ENCODE measurements around the gene RREB1. TPM values are rescaled to one million over a fixed set of nuclear protein-coding genes. Genes with fewer than 3 reads are reported as not detected.

Gene RREB1
- total and polyA plus RNA-seq, 7 donors: 6.0 to 31.9 (median 20.7) TPM

DNA sequence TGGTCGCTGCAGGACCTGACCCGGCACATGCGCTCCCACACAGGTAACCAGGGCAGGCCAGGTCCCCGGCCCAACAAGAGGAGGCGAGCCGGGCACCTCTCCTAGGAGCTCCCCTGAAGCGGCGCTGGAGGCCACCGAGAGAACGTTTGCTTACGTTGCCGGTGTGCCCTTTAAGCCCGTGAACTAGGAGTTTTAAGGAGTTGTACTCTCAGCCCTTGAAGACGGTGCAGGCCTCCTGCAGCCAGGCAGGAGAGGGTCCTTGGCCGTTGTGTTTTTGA is 139.4 kb downstream of the RREB1 start:
- no peak for DNase-seq
- Histone ChIP-seq H3K4me3 (no peak overlapping the region), H3K4me1 (peaks cover 0 to 13% (median 0%) of the 10 kb centered on the region in 4 donors), H3K9me3 (no peaks in the 10 kb centered on the region), H3K27ac (no peak overlapping the region), H3K36me3 (peaks cover 16 to 68% (median 53%) of the 10 kb centered on the region in 4 donors), H3K27me3 (no peaks in the 10 kb centered on the region)
- intact Hi-C loops (cut with DNase I): no loop called here
- TF ChIP-seq EP300 (IDR thresholded peaks at IDR 0.05): no peak
- TF ChIP-seq, protein P1, sequence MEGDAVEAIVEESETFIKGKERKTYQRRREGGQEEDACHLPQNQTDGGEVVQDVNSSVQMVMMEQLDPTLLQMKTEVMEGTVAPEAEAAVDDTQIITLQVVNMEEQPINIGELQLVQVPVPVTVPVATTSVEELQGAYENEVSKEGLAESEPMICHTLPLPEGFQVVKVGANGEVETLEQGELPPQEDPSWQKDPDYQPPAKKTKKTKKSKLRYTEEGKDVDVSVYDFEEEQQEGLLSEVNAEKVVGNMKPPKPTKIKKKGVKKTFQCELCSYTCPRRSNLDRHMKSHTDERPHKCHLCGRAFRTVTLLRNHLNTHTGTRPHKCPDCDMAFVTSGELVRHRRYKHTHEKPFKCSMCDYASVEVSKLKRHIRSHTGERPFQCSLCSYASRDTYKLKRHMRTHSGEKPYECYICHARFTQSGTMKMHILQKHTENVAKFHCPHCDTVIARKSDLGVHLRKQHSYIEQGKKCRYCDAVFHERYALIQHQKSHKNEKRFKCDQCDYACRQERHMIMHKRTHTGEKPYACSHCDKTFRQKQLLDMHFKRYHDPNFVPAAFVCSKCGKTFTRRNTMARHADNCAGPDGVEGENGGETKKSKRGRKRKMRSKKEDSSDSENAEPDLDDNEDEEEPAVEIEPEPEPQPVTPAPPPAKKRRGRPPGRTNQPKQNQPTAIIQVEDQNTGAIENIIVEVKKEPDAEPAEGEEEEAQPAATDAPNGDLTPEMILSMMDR (IDR thresholded peaks at IDR 0.05): no peak
- 96 to 97% methylated on average over 15 of the region's 15 CpGs for WGBS, 2 donors

DNA sequence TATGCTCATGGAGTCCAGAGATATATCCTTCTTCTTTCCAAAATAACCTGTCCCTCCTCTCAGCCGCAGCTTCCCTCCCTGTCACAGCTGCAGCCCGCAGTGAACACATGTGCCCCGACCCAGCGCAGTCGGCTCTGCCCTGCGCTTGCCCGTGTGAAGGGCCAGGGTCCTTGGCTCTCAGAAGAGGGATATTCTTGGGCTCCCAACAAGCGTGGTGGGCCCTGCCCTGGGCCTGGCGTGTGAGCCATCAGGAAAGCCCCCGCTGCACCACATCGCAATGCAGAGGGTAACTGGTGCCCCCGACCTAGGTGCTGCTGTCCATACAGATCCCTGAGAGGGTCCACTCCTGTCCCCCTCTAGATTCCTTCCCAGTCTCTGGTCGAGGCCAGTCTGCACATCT is 140.1 kb downstream of the RREB1 start:
- no peaks in the 10 kb centered on the region for H3K27me3 ChIP-seq
- peaks cover 0 to 8% (median 0%) of the 10 kb centered on the region in 4 donors for H3K4me1 ChIP-seq
- H3K9me3 ChIP-seq: no peaks in the 10 kb centered on the region
- intact Hi-C loops (cut with DNase I): no loop called here
- no peak overlapping the region for H3K4me3 ChIP-seq
- H3K36me3 ChIP-seq: peaks cover 16 to 70% (median 53%) of the 10 kb centered on the region in 4 donors
- no peak for TF ChIP-seq POLR2A (IDR thresholded peaks at IDR 0.05)
- TF ChIP-seq POLR2AphosphoS5 (IDR thresholded peaks at IDR 0.05): no peak
- TF ChIP-seq, protein P1 (IDR thresholded peaks at IDR 0.05): no peak
- no peak overlapping the region for H3K27ac ChIP-seq
- DNase-seq: no peak
- WGBS, 2 donors: 95 to 96% methylated on average over 13 of the region's 13 CpGs

DNA sequence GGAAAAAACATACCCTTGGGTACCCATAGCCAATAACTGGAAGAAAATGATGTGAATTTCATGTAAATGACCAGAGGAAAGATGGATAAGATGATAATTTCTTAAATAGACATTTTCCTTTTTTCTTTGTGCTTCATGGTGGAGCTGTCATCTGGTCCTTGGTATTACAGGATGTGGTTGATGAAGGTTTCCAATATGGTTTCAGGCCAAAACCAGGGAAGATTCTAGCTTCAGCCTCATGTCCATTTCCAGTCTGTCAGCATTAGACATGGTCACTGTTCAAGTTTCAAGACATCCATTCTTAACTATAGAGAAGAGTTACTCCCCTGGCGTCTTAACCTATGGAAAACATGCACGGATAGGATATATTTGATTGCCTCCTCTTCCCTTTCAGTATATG is 141.6 kb downstream of the RREB1 start:
- intact Hi-C loops (cut with DNase I): no loop called here
- Histone ChIP-seq H3K27ac (no peak overlapping the region), H3K27me3 (no peaks in the 10 kb centered on the region), H3K4me3 (no peak overlapping the region), H3K36me3 (peaks cover 16 to 70% (median 53%) of the 10 kb centered on the region in 4 donors), H3K4me1 (no peaks in the 10 kb centered on the region), H3K9me3 (no peaks in the 10 kb centered on the region)
- WGBS, 2 donors: 90 to 97% methylated on average over 2 of the region's 2 CpGs
- TF ChIP-seq POLR2A (IDR thresholded peaks at IDR 0.05) (no peak), EP300 (IDR thresholded peaks at IDR 0.05) (no peak), POLR2AphosphoS5 (IDR thresholded peaks at IDR 0.05) (no peak)
- TF ChIP-seq, protein P1 (IDR thresholded peaks at IDR 0.05): no peak
- DNase-seq: no peak

DNA sequence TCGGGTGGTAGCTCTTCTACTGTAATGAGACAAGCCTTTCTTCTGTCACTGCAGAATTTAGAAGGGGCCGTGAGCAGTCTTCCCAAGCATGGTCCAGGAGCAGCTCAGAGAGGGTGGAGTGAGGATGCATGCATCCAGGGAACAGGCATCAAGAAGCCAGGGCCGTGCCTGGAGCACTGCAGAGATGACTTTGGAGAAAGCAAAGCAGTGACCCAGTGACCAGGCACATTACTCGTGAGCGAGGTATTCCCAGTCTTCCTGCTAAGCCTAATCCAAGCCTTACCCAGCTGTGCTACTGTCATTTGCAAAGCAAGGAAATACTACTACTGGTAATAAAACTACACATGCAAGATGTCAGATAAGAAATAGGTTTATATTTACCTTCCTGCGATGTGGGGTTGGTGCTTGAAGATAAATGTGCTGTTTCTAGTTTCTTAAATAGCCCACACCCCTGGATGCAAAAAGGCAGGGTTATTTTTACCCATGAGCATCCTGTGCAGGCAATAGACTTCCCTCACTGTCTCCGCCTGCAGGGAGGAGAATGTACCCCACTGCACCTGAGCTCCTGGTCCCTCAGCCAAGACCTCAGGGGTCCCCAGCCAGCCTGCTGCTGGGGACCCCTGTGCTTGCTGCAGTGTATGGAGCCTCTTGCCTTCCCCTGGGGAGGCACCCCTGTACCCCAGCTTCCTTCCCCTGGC is 142.3 kb downstream of the RREB1 start:
- H3K27me3 ChIP-seq: no peaks in the 10 kb centered on the region
- no peaks in the 10 kb centered on the region for H3K9me3 ChIP-seq
- intact Hi-C loops (cut with DNase I): no loop called here
- H3K36me3 ChIP-seq: peaks cover 16 to 70% (median 52%) of the 10 kb centered on the region in 4 donors
- TF ChIP-seq POLR2A (IDR thresholded peaks at IDR 0.05) (no peak), EP300 (IDR thresholded peaks at IDR 0.05) (no peak), POLR2AphosphoS5 (IDR thresholded peaks at IDR 0.05) (no peak)
- TF ChIP-seq, protein P1 (IDR thresholded peaks at IDR 0.05): no peak
- no peak overlapping the region for H3K4me3 ChIP-seq
- WGBS, 2 donors: 56 to 67% methylated on average over 7 of the region's 7 CpGs
- DNase-seq: no peak
- no peak overlapping the region for H3K27ac ChIP-seq
- H3K4me1 ChIP-seq: no peaks in the 10 kb centered on the region

DNA sequence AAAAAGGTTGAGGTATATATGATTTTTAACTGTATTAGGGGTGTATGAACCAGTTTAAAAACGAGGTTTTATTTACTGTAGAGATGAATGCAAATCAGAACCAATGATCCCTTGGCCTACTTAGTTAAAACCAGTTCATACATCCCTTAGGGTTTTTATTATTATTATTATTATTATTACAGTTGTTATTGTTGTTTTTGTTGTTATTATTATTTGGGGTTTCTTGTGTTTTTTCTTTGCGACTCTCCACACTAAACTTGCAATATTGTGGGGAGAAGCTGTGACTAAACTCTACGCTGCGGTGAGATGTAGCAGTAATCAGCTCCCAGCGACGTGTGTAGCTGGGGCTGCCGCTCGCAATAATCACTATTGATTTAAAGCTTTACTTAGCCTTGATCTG is 143.1 kb downstream of the RREB1 start:
- H3K36me3 ChIP-seq: peaks cover 16 to 64% (median 49%) of the 10 kb centered on the region in 4 donors
- 93 to 94% methylated on average over 8 of the region's 8 CpGs for WGBS, 2 donors

More for the DNA sequence above, 143.1 kb downstream of the RREB1 start:
- H3K4me3 ChIP-seq: no peak overlapping the region
- no peaks in the 10 kb centered on the region for H3K4me1 ChIP-seq
- intact Hi-C loops (cut with DNase I): no loop called here
- no peaks in the 10 kb centered on the region for H3K27me3 ChIP-seq
- H3K27ac ChIP-seq: no peak overlapping the region
- TF ChIP-seq POLR2A (IDR thresholded peaks at IDR 0.05) (no peak), EP300 (IDR thresholded peaks at IDR 0.05) (no peak)
- TF ChIP-seq, protein P1 (IDR thresholded peaks at IDR 0.05): no peak
- peaks cover 0 to 2% (median under 1%) of the 10 kb centered on the region in 4 donors for H3K9me3 ChIP-seq
- DNase-seq: no peak

Measured in sigmoid colon (tissue), 7 donors.